ENCODE results near the gene HLTF.
A peak's percentile ranks its signal among the peaks of the same experiment; 100 is the strongest.

Gene HLTF

GRCh38 chr3:149120051-149120972 is 34.0 kb upstream of the HLTF start:
- H3K4me3 ChIP-seq (ENCODE audit: control insufficient read depth, low read depth, low read length): no peak overlapping the region
- peak; percentile 59 for TF ChIP-seq CTCF (conservative IDR thresholded peaks at IDR 0.05; ENCODE audit: control insufficient read depth, insufficient read depth, low read depth, low read length)
- DNase-seq (ENCODE audit: low read depth): peak; percentile 77

- no peak overlapping the region for H3K4me3 ChIP-seq (ENCODE audit: control insufficient read depth, low read depth, low read length)
- no peak for DNase-seq (ENCODE audit: low read depth)
- TF ChIP-seq CTCF (conservative IDR thresholded peaks at IDR 0.05; ENCODE audit: control insufficient read depth, insufficient read depth, low read depth, low read length): no peak
These were observed 33.1 kb upstream of the HLTF start for GRCh38 chr3:149119466-149119865.

GRCh38 chr3:149118724-149119123 is 32.4 kb upstream of the HLTF start:
- no peak for TF ChIP-seq CTCF (conservative IDR thresholded peaks at IDR 0.05; ENCODE audit: control insufficient read depth, insufficient read depth, low read depth, low read length)
- DNase-seq (ENCODE audit: low read depth): no peak
- H3K4me3 ChIP-seq (ENCODE audit: control insufficient read depth, low read depth, low read length): no peak overlapping the region

GRCh38 chr3:149115114-149115513 is 28.8 kb upstream of the HLTF start:
- TF ChIP-seq CTCF (conservative IDR thresholded peaks at IDR 0.05; ENCODE audit: control insufficient read depth, insufficient read depth, low read depth, low read length): no peak
- no peak overlapping the region for H3K4me3 ChIP-seq (ENCODE audit: control insufficient read depth, low read depth, low read length)
- DNase-seq (ENCODE audit: low read depth): no peak

GRCh38 chr3:149114458-149114857 is 28.1 kb upstream of the HLTF start:
- DNase-seq (ENCODE audit: low read depth): no peak
- H3K4me3 ChIP-seq (ENCODE audit: control insufficient read depth, low read depth, low read length): no peak overlapping the region
- no peak for TF ChIP-seq CTCF (conservative IDR thresholded peaks at IDR 0.05; ENCODE audit: control insufficient read depth, insufficient read depth, low read depth, low read length)

- TF ChIP-seq CTCF (conservative IDR thresholded peaks at IDR 0.05; ENCODE audit: control insufficient read depth, insufficient read depth, low read depth, low read length): no peak
- no peak for DNase-seq (ENCODE audit: low read depth)
- H3K4me3 ChIP-seq (ENCODE audit: control insufficient read depth, low read depth, low read length): no peak overlapping the region
These were observed 18.2 kb upstream of the HLTF start for GRCh38 chr3:149104484-149104883.
